GM19351 (cell line): ENCODE results near the gene COX10.
"Not testable (repeated sequence)": the region's sequence is repeated elsewhere in the genome, so short reads cannot be mapped to it uniquely, and the experiment has no call there.

Experiments used
- ATAC-seq: cut with Tn5 transposase; IDR thresholded peaks from one replicate; pipeline ENCODE4 v1.9.1; 2021; ENCODE audit warnings: mild to moderate bottlenecking, moderate library complexity; ENCODE audit not compliant: unreplicated experiment

Gene COX10

DNA sequence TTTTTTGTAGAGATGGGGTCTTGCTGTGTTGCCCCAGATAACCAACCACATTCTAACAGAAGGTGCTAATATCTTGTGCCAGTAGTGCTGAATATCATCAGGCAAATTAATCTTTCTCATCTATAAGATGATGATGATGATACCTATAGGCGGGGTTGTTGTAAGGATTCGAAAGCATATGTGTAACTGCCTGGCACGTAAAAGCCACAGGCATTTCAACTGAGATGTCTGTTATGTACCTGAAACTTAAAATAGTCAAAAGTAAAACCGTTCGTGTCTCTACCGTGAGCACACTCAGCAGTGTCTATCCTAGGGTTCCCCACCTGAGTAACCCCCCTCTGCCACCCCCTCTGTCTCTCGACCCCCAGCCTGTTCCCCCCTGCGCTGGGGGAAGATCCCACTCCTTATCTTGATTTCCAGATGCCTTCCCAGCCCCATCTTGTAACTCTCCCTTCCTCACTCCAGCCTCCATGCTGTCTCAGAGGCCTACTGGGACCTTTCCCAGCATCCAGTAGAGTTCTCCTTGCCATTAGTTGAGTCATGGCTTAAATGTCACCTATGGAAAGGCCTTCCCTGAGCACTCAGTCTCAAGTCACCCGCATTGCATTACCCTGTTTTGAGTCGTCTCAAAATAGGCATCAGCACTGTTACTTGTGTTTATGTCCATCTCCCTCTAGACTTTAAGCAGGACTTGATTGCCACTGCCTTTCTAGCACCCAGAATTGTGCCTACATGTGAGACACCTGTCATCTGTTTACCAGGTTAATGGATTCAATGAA is 133.3 kb downstream of the COX10 start:
- no peak for ATAC-seq

GRCh38 chr17:14203388-14203787 is 134.1 kb downstream of the COX10 start:
- ATAC-seq, result no peak

GRCh38 chr17:14204084-14204483 is 134.8 kb downstream of the COX10 start:
- no peak for ATAC-seq

DNA sequence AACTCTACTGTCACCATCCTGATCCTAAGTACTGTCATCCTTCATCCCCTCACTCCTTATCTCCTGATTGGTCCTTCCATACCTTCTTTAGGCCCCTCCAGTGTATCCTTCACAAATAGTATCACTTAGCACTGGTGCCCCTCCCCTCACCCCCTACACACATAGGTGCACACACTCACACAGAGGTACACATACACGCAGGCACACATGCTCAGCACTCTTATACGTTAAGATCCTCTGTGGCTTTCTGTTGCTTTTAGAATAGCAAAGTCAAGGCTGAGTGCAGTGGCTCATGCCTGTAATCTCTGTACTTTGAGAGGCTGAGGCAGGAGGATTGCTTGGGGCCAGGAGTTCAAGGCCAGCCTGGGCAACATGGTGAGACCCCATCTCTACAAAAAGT is 135.2 kb downstream of the COX10 start:
- no peak for ATAC-seq

- no peak for ATAC-seq
These were observed 136.1 kb downstream of the COX10 start for GRCh38 chr17:14205380-14205779.

GRCh38 chr17:14205992-14206461 is 136.7 kb downstream of the COX10 start:
- ATAC-seq, result no peak

GRCh38 chr17:14206891-14207290 is 137.6 kb downstream of the COX10 start:
- ATAC-seq, result no peak

DNA sequence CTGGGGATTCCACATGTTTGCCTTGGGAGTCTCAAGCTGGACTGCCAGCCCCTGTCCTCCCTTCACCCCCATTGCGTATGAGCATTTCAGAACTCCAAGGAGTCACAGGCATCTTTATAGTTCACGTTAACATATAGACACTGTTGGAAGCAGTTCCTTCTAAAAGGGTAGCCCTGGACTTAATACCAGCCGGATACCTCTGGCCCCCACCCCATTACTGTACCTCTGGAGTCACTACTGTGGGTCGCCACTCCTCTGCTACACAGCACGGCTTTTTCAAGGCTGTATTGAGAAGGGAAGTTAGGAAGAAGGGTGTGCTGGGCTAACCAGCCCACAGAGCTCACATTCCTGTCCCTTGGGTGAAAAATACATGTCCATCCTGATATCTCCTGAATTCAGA is 138.5 kb downstream of the COX10 start:
- no peak for ATAC-seq

DNA sequence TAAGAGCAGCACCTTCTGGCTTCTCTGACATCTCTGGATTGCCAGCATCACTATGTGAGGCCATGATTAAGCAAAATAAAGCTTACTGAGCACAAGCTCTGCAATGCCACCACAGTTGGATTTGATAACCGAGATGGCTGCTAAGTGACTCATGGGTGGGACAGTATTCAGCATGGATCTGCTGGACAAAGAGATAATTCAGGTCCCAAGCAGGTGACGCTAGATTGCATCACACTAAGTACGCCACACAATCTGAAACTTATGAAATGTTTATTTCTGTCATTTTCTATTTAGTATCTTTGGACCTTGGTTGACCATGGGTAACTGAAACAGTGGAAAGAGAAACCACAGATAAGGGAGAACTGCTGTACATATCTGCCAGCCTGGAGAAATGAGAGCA is 139.9 kb downstream of the COX10 start:
- no peak for ATAC-seq

DNA sequence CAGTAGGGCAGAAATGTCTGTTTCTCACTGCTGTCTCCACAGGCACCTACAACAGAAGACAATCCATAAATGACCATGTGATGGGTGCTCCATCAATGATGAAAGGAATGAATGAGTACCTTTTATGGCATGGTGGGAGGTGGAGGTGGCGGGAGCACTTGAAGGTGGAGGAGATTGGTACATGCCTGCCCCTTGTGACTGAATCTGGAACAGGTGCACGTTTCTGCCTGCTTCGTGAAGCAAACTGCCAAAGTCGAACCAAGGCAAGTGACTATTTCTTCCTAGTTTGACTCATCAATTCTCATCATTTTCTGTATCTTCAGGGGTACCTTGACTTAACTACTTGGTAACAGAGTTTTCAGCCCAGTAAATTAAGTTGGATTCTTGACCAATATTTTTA is 141.9 kb downstream of the COX10 start:
- ATAC-seq, result no peak

DNA sequence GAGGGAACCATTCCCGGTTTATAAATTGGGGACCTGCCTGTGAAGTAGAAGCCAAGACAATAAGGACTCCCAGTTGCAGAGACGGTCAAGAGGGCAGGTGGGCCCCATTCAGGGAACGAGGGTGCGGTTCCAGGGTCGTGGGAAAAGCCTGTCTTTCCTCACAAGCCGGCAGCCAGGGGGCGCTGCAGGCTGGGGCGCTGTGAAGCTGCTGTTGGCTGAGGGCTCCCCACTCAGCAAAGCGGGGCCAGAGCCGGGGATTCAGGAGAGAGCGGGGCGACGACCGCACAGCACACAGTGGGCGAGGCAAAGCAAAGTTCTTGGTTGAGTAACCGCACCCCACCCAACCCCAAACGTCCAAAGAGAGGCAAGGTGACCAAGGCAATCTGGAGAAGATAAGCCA is 142.5 kb downstream of the COX10 start:
- no peak for ATAC-seq

DNA sequence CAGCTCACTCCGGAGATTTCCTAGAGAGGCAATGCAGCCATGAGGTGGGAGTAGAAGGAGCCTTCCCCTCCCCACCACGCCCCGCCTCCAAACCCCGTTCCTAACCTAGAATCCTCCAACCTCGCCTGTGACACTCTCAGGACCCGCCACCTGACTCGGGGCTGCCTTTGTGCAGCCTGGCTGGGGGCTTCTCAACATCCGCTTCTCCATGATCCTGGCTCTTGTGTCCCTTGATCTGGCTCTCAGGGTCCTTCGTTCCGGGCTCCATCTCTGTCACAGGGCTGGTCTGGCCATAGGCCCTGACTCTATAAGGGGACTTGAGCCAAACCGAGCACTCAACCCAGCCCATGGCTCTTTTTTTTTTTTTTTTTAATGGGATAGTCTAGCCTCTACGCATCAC is 143.1 kb downstream of the COX10 start:
- ATAC-seq, result no peak

DNA sequence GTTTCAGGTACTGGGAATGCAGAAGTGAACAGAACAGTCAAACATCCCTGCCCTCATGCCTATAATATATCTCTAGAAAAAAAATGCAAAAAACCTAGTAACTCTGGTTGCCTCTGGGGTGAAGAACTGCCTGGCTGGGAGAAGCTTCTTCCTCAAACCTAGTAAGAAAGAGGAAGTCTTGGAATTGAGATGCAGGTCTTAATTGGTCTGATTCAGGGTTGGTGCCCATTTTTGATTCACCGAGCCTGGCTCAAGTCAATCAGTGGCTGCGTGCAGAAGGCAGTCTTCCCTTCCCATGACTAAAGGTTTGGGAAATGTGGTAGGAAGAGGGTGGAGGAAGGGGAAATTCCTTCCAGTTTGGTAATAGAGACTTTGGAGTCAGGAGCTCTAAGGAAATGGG is 145.0 kb downstream of the COX10 start:
- ATAC-seq, result no peak

GRCh38 chr17:14222611-14223010 is 153.3 kb downstream of the COX10 start:
- ATAC-seq, result no peak

DNA sequence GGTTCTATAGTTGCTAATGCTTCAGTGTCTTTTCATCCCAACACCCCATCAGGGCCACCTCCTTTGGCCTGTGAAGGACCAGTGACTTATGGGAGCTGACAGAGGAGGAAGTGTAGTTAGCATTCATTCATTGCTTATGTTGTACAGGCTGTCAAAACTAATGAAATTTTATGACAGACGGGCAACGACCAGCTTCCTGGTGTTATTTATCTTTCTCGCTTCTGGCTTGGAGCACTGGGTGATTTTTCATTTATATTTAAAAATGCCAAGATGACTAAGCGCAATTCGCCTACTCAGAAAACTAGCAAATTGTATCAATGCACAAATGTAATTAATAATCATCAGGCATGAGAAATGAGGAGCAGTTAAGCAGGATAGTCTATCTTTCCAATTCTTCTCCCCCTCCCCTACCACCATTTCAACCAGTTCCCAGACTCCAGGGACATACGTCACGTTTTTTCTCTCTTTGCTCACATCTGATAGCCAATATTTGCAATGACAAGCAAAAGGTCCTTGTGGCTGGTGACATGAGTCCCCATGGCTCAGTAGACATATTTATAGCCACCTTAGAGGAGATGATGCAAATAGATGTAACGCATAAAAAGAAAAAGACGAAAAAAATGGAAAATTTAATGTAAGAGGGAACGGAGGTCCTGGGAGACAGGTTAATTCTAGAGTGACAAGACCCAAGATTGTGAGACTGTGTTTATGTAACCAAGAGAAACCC is 156.1 kb downstream of the COX10 start:
- no peak for ATAC-seq

GRCh38 chr17:14227052-14227451 is 157.7 kb downstream of the COX10 start:
- ATAC-seq, result no peak

DNA sequence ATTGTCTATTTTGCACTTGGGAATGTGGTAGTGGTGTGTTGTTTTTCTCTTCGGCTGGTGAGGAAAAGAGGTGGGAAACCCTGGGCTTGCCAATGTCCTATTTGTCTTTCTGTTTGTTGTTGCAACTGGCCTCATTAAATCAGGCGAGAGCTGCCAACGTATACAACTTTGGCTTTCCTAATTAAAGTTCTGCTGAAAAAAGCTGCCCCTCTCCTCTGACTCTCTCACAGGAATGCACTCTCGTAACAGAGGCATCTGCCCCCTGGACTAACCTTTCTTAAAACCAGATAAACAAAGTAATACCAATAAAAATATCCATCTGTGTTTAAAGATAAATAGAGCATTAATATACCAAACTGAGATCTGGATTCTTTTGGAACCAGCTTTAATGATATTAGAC is 159.6 kb downstream of the COX10 start:
- ATAC-seq, result no peak

- ATAC-seq, result not testable (repeated sequence)
These were observed 161.9 kb downstream of the COX10 start for GRCh38 chr17:14231187-14231586.

DNA sequence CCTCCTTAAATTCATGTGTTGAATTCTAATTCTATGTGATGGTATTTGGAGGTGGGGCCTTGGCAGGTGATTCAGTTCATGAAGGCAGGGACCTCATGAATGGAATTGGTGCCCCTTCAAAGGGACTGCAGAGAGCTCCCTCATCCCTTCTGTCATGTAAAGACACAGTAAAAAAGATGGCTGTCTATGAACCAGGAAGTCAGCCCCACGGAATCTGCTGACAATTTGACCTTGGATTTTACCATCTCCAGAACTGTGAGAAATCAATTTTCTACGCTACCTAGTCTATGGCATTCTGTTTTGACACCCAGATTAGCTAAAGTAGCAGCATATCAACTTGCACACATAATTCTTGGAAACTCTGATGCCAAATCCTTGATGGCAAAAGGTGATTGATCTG is 165.7 kb downstream of the COX10 start:
- not testable (repeated sequence) for ATAC-seq

DNA sequence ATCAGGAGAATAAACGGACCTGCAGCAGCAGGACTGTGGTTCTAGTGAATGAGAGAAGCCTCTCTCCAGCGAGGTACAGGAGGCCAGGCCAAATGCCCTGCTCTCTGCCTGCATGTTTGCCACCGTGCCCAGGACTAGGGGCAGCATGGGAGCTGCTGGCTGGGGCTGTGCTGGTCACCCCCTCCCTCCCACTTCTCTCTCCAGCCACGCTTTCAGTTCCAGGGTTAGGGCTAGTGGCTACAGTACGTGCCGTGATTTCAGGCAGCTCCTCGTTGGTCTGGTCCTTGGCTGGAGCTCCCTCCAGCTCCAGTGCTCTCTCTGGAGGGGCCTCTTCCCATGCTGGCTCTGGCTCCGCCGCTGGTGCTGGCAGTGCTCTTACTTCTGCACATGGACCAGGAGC is 166.7 kb downstream of the COX10 start:
- not testable (repeated sequence) for ATAC-seq

- not testable (repeated sequence) for ATAC-seq
These were observed 167.5 kb downstream of the COX10 start, which contains the start of gene CDRT15 for GRCh38 chr17:14236762-14237161. Gene CDRT15, minus strand, starts transcription at chr17:14236862. Its CDS starts 29 bp downstream, at chr17:14236833.

- ATAC-seq, result not testable (repeated sequence)
These were observed 170.0 kb downstream of the COX10 start for GRCh38 chr17:14239271-14239670.
